Measurements from ENCODE around the gene USP22. TPM values are rescaled to one million over a fixed set of nuclear protein-coding genes. Genes with fewer than 3 reads are reported as not detected.

Gene USP22
- total RNA-seq, 1 donor from 2014 or later: 420 TPM

DNA sequence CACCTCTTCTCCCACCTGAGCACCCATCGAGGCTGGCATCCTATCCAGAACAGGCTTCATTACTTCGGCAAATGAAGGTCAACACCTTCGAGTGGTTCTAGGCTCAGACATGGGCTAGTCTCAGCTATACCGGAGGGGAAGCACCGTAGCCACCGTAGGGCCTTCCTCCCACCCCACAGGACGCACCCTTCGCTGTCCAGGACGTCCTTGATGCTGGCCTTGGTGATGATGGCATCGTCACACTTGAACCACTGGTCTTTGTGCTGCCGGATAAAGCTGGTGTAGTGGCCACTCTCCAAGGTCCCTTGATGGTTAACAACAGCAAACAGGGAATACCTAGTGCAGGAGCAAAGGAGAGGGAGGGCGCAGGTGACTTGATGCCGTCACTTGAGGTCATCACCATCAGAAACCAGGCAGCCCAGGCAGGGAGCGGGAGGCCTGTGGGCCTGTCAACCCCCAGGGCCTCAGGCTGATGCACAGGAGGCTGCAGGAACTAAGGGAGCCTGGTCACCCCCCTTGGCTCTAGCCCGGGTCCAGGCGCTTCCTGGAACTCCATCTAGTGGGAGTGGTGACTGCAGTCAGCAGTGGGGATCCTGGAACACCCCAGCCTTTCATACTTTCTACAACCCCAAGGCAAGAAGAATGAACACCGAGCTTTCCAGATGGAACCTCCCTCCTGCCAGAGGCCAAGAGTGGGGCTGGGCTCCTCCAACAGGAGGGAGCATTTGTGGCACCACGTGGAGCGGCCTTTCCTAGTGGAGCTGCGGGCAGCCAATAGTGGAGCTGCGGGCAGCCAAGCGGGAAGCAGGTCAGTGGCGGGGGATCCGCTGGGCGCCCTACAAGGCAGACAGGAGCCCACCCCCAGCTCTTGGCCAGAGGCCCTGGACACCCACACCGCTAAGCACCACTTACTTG lies 38.5 kb downstream of the USP22 start:
- no peak for DNase-seq
- no peak for TF ChIP-seq CTCF (IDR thresholded peaks at IDR 0.05; ENCODE audit: partially characterized antibody, unreplicated experiment)
- Mint-ChIP-seq H3K36me3 (ENCODE audit: unreplicated experiment) (peaks cover 13% of the 10 kb centered on the region), H3K4me3 (ENCODE audit: unreplicated experiment) (no peak overlapping the region), H3K4me1 (ENCODE audit: low read depth, unreplicated experiment) (peaks cover 22% of the 10 kb centered on the region), H3K9me3 (ENCODE audit: unreplicated experiment) (peaks cover 16% of the 10 kb centered on the region), H3K27me3 (ENCODE audit: unreplicated experiment) (peaks cover 22% of the 10 kb centered on the region), H3K27ac (ENCODE audit: unreplicated experiment) (no peak overlapping the region)

- no peak for TF ChIP-seq CTCF (IDR thresholded peaks at IDR 0.05; ENCODE audit: partially characterized antibody, unreplicated experiment)
- H3K9me3 Mint-ChIP-seq (ENCODE audit: unreplicated experiment): peaks cover 24% of the 10 kb centered on the region
- DNase-seq: no peak
- peaks cover 27% of the 10 kb centered on the region for H3K27me3 Mint-ChIP-seq (ENCODE audit: unreplicated experiment)
- peaks cover 28% of the 10 kb centered on the region for H3K4me1 Mint-ChIP-seq (ENCODE audit: low read depth, unreplicated experiment)
- H3K36me3 Mint-ChIP-seq (ENCODE audit: unreplicated experiment): peaks cover 17% of the 10 kb centered on the region
- no peak overlapping the region for H3K4me3 Mint-ChIP-seq (ENCODE audit: unreplicated experiment)
- no peak overlapping the region for H3K27ac Mint-ChIP-seq (ENCODE audit: unreplicated experiment)
These were observed 39.7 kb downstream of the USP22 start for GRCh38 chr17:21003007-21003621.

DNA sequence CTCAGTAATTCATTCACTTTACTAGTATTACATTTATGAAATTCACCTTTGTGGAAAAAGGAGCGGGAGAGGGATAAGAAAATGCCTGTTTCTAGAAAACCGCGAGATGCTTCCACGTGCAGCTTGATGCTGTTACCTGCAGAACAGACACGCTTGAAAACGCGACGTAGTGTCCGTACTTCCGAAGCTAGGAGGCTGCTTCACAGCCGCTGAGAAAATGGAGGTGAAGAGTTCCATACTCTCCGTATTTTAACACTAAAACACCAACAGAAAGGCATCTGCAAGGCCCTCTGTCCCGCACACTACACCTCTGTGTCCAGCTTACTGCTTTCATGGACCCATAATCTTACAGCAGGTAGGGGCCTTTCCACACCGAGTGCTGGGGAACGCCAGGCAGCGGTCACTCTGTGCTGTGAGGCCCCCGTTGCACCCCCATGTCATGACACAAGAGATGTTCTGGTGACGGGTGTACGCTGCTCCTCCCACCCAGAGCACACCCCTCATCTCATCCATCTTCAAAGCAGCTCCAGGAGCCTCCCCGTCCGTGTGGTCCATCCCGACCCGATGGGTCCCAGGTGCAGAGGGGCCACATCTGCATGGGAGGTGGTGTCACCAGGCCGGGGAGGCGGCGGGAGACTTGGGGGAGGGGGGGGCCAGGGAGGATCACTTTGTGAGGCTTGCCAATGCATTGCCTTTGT lies 40.4 kb downstream of the USP22 start:
- H3K27me3 Mint-ChIP-seq (ENCODE audit: unreplicated experiment): peaks cover 32% of the 10 kb centered on the region
- H3K36me3 Mint-ChIP-seq (ENCODE audit: unreplicated experiment): peaks cover 17% of the 10 kb centered on the region
- peak overlapping the region; percentile 94 for H3K27ac Mint-ChIP-seq (ENCODE audit: unreplicated experiment)
- no peak for DNase-seq
- H3K4me1 Mint-ChIP-seq (ENCODE audit: low read depth, unreplicated experiment): peaks cover 28% of the 10 kb centered on the region
- H3K9me3 Mint-ChIP-seq (ENCODE audit: unreplicated experiment): peaks cover 23% of the 10 kb centered on the region
- peak overlapping the region; percentile 68 for H3K4me3 Mint-ChIP-seq (ENCODE audit: unreplicated experiment)
- no peak for TF ChIP-seq CTCF (IDR thresholded peaks at IDR 0.05; ENCODE audit: partially characterized antibody, unreplicated experiment)

DNA sequence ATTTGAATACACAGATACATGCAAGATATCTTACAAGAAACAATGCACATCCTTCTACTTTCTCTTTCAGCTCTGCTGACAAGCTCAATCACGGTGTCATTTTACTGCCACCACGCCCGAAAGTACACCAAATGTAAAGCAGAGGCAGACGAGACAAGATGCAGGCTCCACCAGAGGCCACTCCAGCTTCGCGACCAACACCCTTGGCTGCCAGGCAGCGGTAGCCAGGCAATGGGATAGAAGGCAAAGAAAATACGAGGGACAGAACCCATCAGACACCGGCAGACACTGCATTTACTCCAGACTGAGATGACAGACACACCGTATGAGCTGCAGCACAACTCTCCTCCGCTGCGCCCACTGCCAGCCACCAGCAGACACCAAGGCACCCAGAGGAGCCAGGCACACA lies 41.0 kb downstream of the USP22 start:
- Mint-ChIP-seq H3K4me3 (ENCODE audit: unreplicated experiment) (peak overlapping the region; percentile 68), H3K4me1 (ENCODE audit: low read depth, unreplicated experiment) (peaks cover 28% of the 10 kb centered on the region), H3K27me3 (ENCODE audit: unreplicated experiment) (peaks cover 27% of the 10 kb centered on the region), H3K36me3 (ENCODE audit: unreplicated experiment) (peaks cover 12% of the 10 kb centered on the region), H3K27ac (ENCODE audit: unreplicated experiment) (peak overlapping the region; percentile 94), H3K9me3 (ENCODE audit: unreplicated experiment) (peaks cover 19% of the 10 kb centered on the region)
- no peak for DNase-seq
- no peak for TF ChIP-seq CTCF (IDR thresholded peaks at IDR 0.05; ENCODE audit: partially characterized antibody, unreplicated experiment)
